ENCODE measurements around the gene PIK3C2G. TPM values are rescaled to one million over a fixed set of nuclear protein-coding genes. Genes with fewer than 3 reads are reported as not detected.

The PIK3C2G gene
- total RNA-seq, 1 donor from 2014 or later, result 0.69 TPM

GRCh38 chr12:18302809-18303430 lies 41.6 kb downstream of the PIK3C2G start:
- Histone ChIP-seq H3K4me1 (no peaks in the 10 kb centered on the region), H3K36me3 (no peaks in the 10 kb centered on the region), H3K27me3 (no peaks in the 10 kb centered on the region), H3K9me3 (peaks cover 3% of the 10 kb centered on the region), H3K4me3 (no peak overlapping the region), H3K27ac (no peak overlapping the region)
- TF ChIP-seq, protein P1, sequence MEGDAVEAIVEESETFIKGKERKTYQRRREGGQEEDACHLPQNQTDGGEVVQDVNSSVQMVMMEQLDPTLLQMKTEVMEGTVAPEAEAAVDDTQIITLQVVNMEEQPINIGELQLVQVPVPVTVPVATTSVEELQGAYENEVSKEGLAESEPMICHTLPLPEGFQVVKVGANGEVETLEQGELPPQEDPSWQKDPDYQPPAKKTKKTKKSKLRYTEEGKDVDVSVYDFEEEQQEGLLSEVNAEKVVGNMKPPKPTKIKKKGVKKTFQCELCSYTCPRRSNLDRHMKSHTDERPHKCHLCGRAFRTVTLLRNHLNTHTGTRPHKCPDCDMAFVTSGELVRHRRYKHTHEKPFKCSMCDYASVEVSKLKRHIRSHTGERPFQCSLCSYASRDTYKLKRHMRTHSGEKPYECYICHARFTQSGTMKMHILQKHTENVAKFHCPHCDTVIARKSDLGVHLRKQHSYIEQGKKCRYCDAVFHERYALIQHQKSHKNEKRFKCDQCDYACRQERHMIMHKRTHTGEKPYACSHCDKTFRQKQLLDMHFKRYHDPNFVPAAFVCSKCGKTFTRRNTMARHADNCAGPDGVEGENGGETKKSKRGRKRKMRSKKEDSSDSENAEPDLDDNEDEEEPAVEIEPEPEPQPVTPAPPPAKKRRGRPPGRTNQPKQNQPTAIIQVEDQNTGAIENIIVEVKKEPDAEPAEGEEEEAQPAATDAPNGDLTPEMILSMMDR (IDR thresholded peaks at IDR 0.05), result no peak
- DNase-seq, result no peak
- peak; percentile 9 for ATAC-seq
- intact Hi-C loops (cut with DNase I), result no loop called here

GRCh38 chr12:18304609-18305008 lies 43.3 kb downstream of the PIK3C2G start:
- no peak for ATAC-seq
- Histone ChIP-seq H3K4me1 (no peaks in the 10 kb centered on the region), H3K27ac (no peak overlapping the region), H3K27me3 (no peaks in the 10 kb centered on the region), H3K4me3 (no peak overlapping the region), H3K36me3 (no peaks in the 10 kb centered on the region), H3K9me3 (peaks cover 3% of the 10 kb centered on the region)
- TF ChIP-seq, protein P1 (IDR thresholded peaks at IDR 0.05), result no peak
- intact Hi-C loops (cut with DNase I), result no loop called here
- no peak for DNase-seq

- DNase-seq, result no peak
- H3K4me3 ChIP-seq, result no peak overlapping the region
- ATAC-seq, result no peak
- H3K36me3 ChIP-seq, result no peaks in the 10 kb centered on the region
- no peaks in the 10 kb centered on the region for H3K9me3 ChIP-seq
- intact Hi-C loops (cut with DNase I), result no loop called here
- TF ChIP-seq, protein P1 (IDR thresholded peaks at IDR 0.05), result no peak
- no peaks in the 10 kb centered on the region for H3K27me3 ChIP-seq
- no peaks in the 10 kb centered on the region for H3K4me1 ChIP-seq
- H3K27ac ChIP-seq, result no peak overlapping the region
These were observed 45.0 kb downstream of the PIK3C2G start for GRCh38 chr12:18306311-18306710.

DNA sequence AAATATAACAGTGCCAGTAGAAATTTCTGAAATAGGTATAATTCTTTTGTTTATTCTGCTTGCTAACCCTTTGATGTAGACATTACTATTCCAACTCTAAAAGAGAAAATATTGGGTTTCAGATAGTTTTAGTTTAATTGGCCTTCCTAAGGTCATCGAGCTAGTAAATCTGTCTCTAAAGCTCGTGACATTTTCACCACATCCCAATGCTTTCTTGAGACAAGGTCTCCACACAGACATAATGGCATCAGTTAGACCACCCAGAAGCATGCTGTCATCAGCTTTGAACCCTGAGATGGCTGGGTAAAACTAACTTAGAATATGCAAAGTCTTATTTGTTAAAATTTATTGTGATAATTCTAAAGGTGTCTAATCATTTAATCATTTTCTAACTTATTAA lies 52.0 kb downstream of the PIK3C2G start:
- intact Hi-C loops (cut with DNase I), result no loop called here
- TF ChIP-seq, protein P1 (IDR thresholded peaks at IDR 0.05), result no peak
- Histone ChIP-seq H3K27me3 (no peaks in the 10 kb centered on the region), H3K36me3 (no peaks in the 10 kb centered on the region), H3K9me3 (no peaks in the 10 kb centered on the region), H3K4me1 (no peaks in the 10 kb centered on the region), H3K27ac (no peak overlapping the region), H3K4me3 (no peak overlapping the region)
- DNase-seq (no peak), ATAC-seq (no peak)

- intact Hi-C loops (cut with DNase I), result no loop called here
- Histone ChIP-seq H3K27ac (no peak overlapping the region), H3K36me3 (no peaks in the 10 kb centered on the region), H3K4me1 (no peaks in the 10 kb centered on the region), H3K9me3 (no peaks in the 10 kb centered on the region), H3K4me3 (no peak overlapping the region), H3K27me3 (no peaks in the 10 kb centered on the region)
- ATAC-seq, result peak; percentile 92
- DNase-seq, result no peak
- TF ChIP-seq, protein P1 (IDR thresholded peaks at IDR 0.05), result peak; percentile 48
These were observed 58.8 kb downstream of the PIK3C2G start for GRCh38 chr12:18320036-18320617.

All from upper lobe of right lung (tissue), 1 donor.